Calu3 (cell line): ENCODE results near the gene TCP10L. TPM values are rescaled to one million over a fixed set of nuclear protein-coding genes. Genes with fewer than 3 reads are reported as not detected.

Source experiments
- BruUV-seq: library from RNA; stranded (reverse); fragments of 400-500 nt; replicated peaks from 2 replicates; lab custom pipeline; 2021; lab: Mats Ljungman, UMichigan
- CTCF ChIA-PET: fragments of 300-600 bp; sonication (Branson Sonifier 250); formaldehyde crosslinking; loops from one replicate; lab custom pipeline; 2022; ENCODE audit warnings: antibody characterized with exemption; lab: Charles Lee
- DNase-seq: peaks from one replicate; pipeline ENCODE4 v3.0.0; 2022
- H3K27ac Mint-ChIP-seq: one replicate; pipeline ENCODE4 v1.8.0; 2022; ENCODE audit warnings: mixed read lengths; ENCODE audit not compliant: unreplicated experiment
- H3K27me3 Mint-ChIP-seq: one replicate; pipeline ENCODE4 v1.8.0; 2022; ENCODE audit warnings: mixed read lengths; ENCODE audit not compliant: unreplicated experiment
- H3K36me3 Mint-ChIP-seq: one replicate; pipeline ENCODE4 v1.8.0; 2022; ENCODE audit warnings: mild to moderate bottlenecking, moderate library complexity, mixed read lengths; ENCODE audit not compliant: insufficient read depth, unreplicated experiment
- H3K4me1 Mint-ChIP-seq: one replicate; pipeline ENCODE4 v1.8.0; 2022; ENCODE audit warnings: mild to moderate bottlenecking, low read depth, mixed read lengths; ENCODE audit not compliant: unreplicated experiment
- H3K4me3 Mint-ChIP-seq: one replicate; pipeline ENCODE4 v1.8.0; 2022; ENCODE audit warnings: mild to moderate bottlenecking, low read depth, moderate library complexity, mixed read lengths; ENCODE audit not compliant: unreplicated experiment
- H3K9me3 Mint-ChIP-seq: one replicate; pipeline ENCODE4 v1.8.0; 2022; ENCODE audit warnings: low read depth, mixed read lengths; ENCODE audit not compliant: unreplicated experiment
- CTCF ChIP-seq: fragments of 200-600 bp; IDR thresholded peaks from one replicate; pipeline ENCODE4 v1.8.0; 2022; ENCODE audit warnings: antibody characterized with exemption; ENCODE audit not compliant: unreplicated experiment
- intact Hi-C: fragments of 100-400 bp; cut with micrococcal nuclease; formaldehyde crosslinking; loops from one replicate; pipeline ENCODE4 v1.10.0; 2022; ENCODE audit not compliant: unreplicated experiment
- total RNA-seq: library from RNA; stranded (reverse); gene quantifications from 2 replicates; pipeline ENCODE4 v1.2.3, GENCODE V29; 2022

Gene TCP10L
- total RNA-seq, 1 experiment from 2014 or later, result not detected

- BruUV-seq, result no TSS peak
- intact Hi-C loops, result no loop called here
- CTCF ChIA-PET, result no interaction called here
- TF ChIP-seq CTCF, result no peak
- H3K4me3 Mint-ChIP-seq, result no peak overlapping the region
- peaks cover 39% of the 10 kb centered on the region for H3K27me3 Mint-ChIP-seq
- H3K4me1 Mint-ChIP-seq, result no peaks in the 10 kb centered on the region
- DNase-seq, result no peak
- no peaks in the 10 kb centered on the region for H3K36me3 Mint-ChIP-seq
- H3K27ac Mint-ChIP-seq, result no peak overlapping the region
- no peaks in the 10 kb centered on the region for H3K9me3 Mint-ChIP-seq
These were observed 36.3 kb downstream of the TCP10L start for GRCh38 chr21:32548978-32549377.

- CTCF ChIA-PET, result no interaction called here
- H3K4me3 Mint-ChIP-seq, result no peak overlapping the region
These were observed 38.3 kb downstream of the TCP10L start for GRCh38 chr21:32547018-32547417.

GRCh38 chr21:32545948-32546441 is 39.3 kb downstream of the TCP10L start:
- DNase-seq, result no peak

More at GRCh38 chr21:32547018-32547417, 38.3 kb downstream of the TCP10L start:
- no peaks in the 10 kb centered on the region for H3K4me1 Mint-ChIP-seq
- H3K36me3 Mint-ChIP-seq, result no peaks in the 10 kb centered on the region
- H3K27me3 Mint-ChIP-seq, result peaks cover 39% of the 10 kb centered on the region
- intact Hi-C loops, result no loop called here
- H3K9me3 Mint-ChIP-seq, result no peaks in the 10 kb centered on the region
- BruUV-seq, result no TSS peak
- no peak for DNase-seq
- H3K27ac Mint-ChIP-seq, result no peak overlapping the region
- TF ChIP-seq CTCF, result no peak

GRCh38 chr21:32544697-32545096 is 40.6 kb downstream of the TCP10L start:
- Mint-ChIP-seq H3K4me3 (no peak overlapping the region), H3K36me3 (no peaks in the 10 kb centered on the region), H3K27me3 (peaks cover 26% of the 10 kb centered on the region), H3K27ac (no peak overlapping the region), H3K4me1 (no peaks in the 10 kb centered on the region), H3K9me3 (no peaks in the 10 kb centered on the region)
- DNase-seq, result no peak
- CTCF ChIA-PET, result no interaction called here
- intact Hi-C loops, result no loop called here
- no peak for TF ChIP-seq CTCF
- BruUV-seq, result no TSS peak

More at GRCh38 chr21:32545948-32546441, 39.3 kb downstream of the TCP10L start:
- Mint-ChIP-seq H3K4me3 (no peak overlapping the region), H3K27ac (no peak overlapping the region), H3K27me3 (peaks cover 29% of the 10 kb centered on the region), H3K9me3 (no peaks in the 10 kb centered on the region), H3K36me3 (no peaks in the 10 kb centered on the region), H3K4me1 (no peaks in the 10 kb centered on the region)
- intact Hi-C loops, result no loop called here
- no TSS peak for BruUV-seq
- CTCF ChIA-PET, result no interaction called here
- TF ChIP-seq CTCF, result no peak
